ENCODE results near the gene ACOXL.

GRCh38 chr2:110904779-110905148, 172.4 kb downstream of the ACOXL start:
- TF ChIP-seq EZH2phosphoT487 (conservative IDR thresholded peaks at IDR 0.05; ENCODE audit: low read length) (no peak), CTCF (IDR thresholded peaks at IDR 0.05; ENCODE audit: insufficient read depth, low read length, poor library complexity, severe bottlenecking) (no peak)
